Panc1 (cell line): ENCODE results near the gene ANO9. TPM values are rescaled to one million over a fixed set of nuclear protein-coding genes. Genes with fewer than 3 reads are reported as not detected.

Source experiments
- ATAC-seq: fragments of 200-7000 bp; cut with Tn5 transposase; 2 replicates; pipeline ENCODE4 v1.9.1; 2020; ENCODE audit warnings: mild to moderate bottlenecking, moderate library complexity
- BruUV-seq: library from RNA; stranded (reverse); fragments of 400-500 nt; replicated peaks from 2 replicates; lab custom pipeline; 2021; lab: Mats Ljungman, UMichigan
- CTCF ChIA-PET: fragments of 300-600 bp; sonication (Branson Sonifier 250); formaldehyde crosslinking; loops from one replicate; lab custom pipeline; 2022; ENCODE audit warnings: antibody characterized with exemption; lab: Charles Lee
- POLR2A ChIA-PET: fragments of 300-600 bp; sonication (Branson Sonifier 250); formaldehyde crosslinking; loops from one replicate; lab custom pipeline; 2022; ENCODE audit warnings: antibody characterized with exemption; lab: Charles Lee
- DNase-seq: peaks from one replicate; pipeline ENCODE4 v3.0.0-alpha.2; 2010; ENCODE audit warnings: low read depth, low spot score
- H3K27ac ChIP-seq: 2 replicates; pipeline ENCODE4 v1.5.1; 2011; ENCODE audit warnings: mild to moderate bottlenecking, low read length, inconsistent platforms
- H3K27me3 ChIP-seq: fragments of 200-500 bp; sonication (Bioruptor generic); 2 replicates; pipeline ENCODE4 v1.6.0; 2014; ENCODE audit warnings: low read length, inconsistent platforms; ENCODE audit not compliant: control insufficient read depth, insufficient read depth
- H3K36me3 ChIP-seq: fragments of 200-500 bp; sonication (Bioruptor generic); 2 replicates; pipeline ENCODE4 v1.5.1; 2014; ENCODE audit warnings: inconsistent platforms, mild to moderate bottlenecking, low read length, moderate library complexity; ENCODE audit not compliant: control insufficient read depth, insufficient read depth
- H3K4me1 ChIP-seq: 2 replicates; pipeline ENCODE4 v1.5.1; 2011; ENCODE audit warnings: inconsistent platforms, mild to moderate bottlenecking, low read length, moderate library complexity; ENCODE audit not compliant: control insufficient read depth, insufficient read depth
- H3K4me3 ChIP-seq, 2 experiments: 2 replicates each; pipeline ENCODE4 v1.5.1; 2011 to 2012; ENCODE audit warnings: low read depth in 2 of 2, low read length in 2 of 2, mild to moderate bottlenecking in 2 of 2, inconsistent platforms in 1 of 2, moderate library complexity in 1 of 2
- H3K9me3 ChIP-seq: fragments of 200-500 bp; sonication (Bioruptor generic); 2 replicates; pipeline ENCODE4 v1.5.1; 2014; ENCODE audit warnings: low read depth, mild to moderate bottlenecking, inconsistent platforms, low read length, moderate library complexity; ENCODE audit not compliant: control insufficient read depth, insufficient read depth
- CTCF ChIP-seq: fragments of 450-650 bp; IDR thresholded peaks from 2 replicates; pipeline ENCODE4 v1.5.1; 2017; ENCODE audit warnings: mild to moderate bottlenecking
- POLR2AphosphoS5 ChIP-seq: IDR thresholded peaks from 2 replicates; pipeline ENCODE4 v1.6.1; 2012; ENCODE audit warnings: mild to moderate bottlenecking, low read depth, low read length, moderate library complexity
- REST ChIP-seq, 2 experiments: IDR thresholded peaks; 2 replicates each; pipeline ENCODE4 v1.6.1; 2011 to 2012; ENCODE audit warnings: low read depth in 2 of 2, control low read depth in 1 of 2, low read length in 1 of 2, mild to moderate bottlenecking in 1 of 2, moderate library complexity in 1 of 2; ENCODE audit not compliant: insufficient read depth in 1 of 2
- SIN3A ChIP-seq: IDR thresholded peaks from 2 replicates; pipeline ENCODE4 v1.6.1; 2012; ENCODE audit warnings: low read depth, mild to moderate bottlenecking, low read length, moderate library complexity, borderline replicate concordance; ENCODE audit not compliant: insufficient read depth
- TCF7L2 ChIP-seq: IDR thresholded peaks from 2 replicates; pipeline ENCODE4 v1.6.1; 2011; ENCODE audit warnings: mild to moderate bottlenecking, low read depth, low read length, inconsistent platforms
- in situ Hi-C: cut with HindIII; loops from 2 replicates; pipeline ENCODE4 v1.10.0; 2016; ENCODE audit warnings: low sequenced_read_pairs, low pct_unique_long_range_greater_than_20kb
- intact Hi-C: fragments of 100-400 bp; cut with micrococcal nuclease; formaldehyde crosslinking; loops from one replicate; pipeline ENCODE4 v1.10.0; 2022; ENCODE audit not compliant: unreplicated experiment
- total RNA-seq: library from RNA; stranded (reverse); gene quantifications from one replicate; pipeline ENCODE4 v1.2.1, GENCODE V29; 2021; ENCODE audit not compliant: unreplicated experiment

The ANO9 gene
- total RNA-seq, 1 experiment from 2014 or later, result 61.4 TPM

- CTCF ChIA-PET, result no interaction called here
- DNase-seq (no peak), ATAC-seq (0 out of 2 replicates have a peak, but pooled peaks have one; percentile 7)
- H3K4me1 ChIP-seq, result peaks cover 11% of the 10 kb centered on the region
- in situ Hi-C loops (no loop called here), intact Hi-C loops (no loop called here)
- no peaks in the 10 kb centered on the region for H3K27me3 ChIP-seq
- TF ChIP-seq SIN3A (no peak), CTCF (no peak), TCF7L2 (no peak), REST (IDR thresholded peaks at IDR 0.05; ENCODE audit: insufficient read depth in 1 of 2, low read depth in 2 of 2, low read length in 1 of 2) (no peak), POLR2AphosphoS5 (no peak)
- BruUV-seq, result no TSS peak
- POLR2A ChIA-PET, result no interaction called here
- H3K9me3 ChIP-seq, result no peaks in the 10 kb centered on the region
- H3K36me3 ChIP-seq, result no peaks in the 10 kb centered on the region
- no peak overlapping the region for H3K27ac ChIP-seq
- H3K4me3 ChIP-seq, result no peak overlapping the region
These were observed 9.2 kb downstream of the ANO9 start for GRCh38 chr11:432501-433100.

DNA sequence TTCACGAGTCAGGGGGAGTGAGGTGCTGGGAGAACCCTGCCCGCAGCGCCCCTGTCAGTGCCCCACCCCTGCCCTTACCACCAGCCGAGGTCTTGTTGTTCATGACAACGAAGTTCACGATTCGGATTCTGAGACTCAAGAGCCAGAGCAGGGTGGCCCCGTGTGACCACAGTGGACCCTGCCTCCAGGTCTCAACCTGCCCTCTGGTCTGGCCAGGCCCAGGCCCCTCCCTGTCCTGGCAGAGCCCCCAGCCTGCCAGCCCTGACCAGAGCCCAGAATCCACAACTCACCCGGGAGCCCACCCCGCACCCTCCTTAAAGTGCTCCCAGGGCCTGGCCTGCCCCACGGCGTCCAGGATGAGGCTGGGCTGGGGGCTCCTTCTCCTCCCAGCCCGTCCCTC lies 9.9 kb downstream of the ANO9 start:
- no peaks in the 10 kb centered on the region for H3K27me3 ChIP-seq
- no peaks in the 10 kb centered on the region for H3K36me3 ChIP-seq
- intact Hi-C loops (no loop called here), in situ Hi-C loops (no loop called here)
- ChIA-PET POLR2A (no interaction called here), CTCF (no interaction called here)
- TF ChIP-seq REST (IDR thresholded peaks at IDR 0.05; ENCODE audit: insufficient read depth in 1 of 2, low read depth in 2 of 2, low read length in 1 of 2), result no peak
- TF ChIP-seq CTCF, result no peak
- TF ChIP-seq POLR2AphosphoS5, result no peak
- no peak for TF ChIP-seq TCF7L2
- no peak for TF ChIP-seq SIN3A
- H3K27ac ChIP-seq, result no peak overlapping the region
- H3K4me1 ChIP-seq, result peaks cover 11% of the 10 kb centered on the region
- DNase-seq (no peak), ATAC-seq (peak; percentile 4; the same call in 1 of the 2 replicates)
- no peaks in the 10 kb centered on the region for H3K9me3 ChIP-seq
- H3K4me3 ChIP-seq, result no peak overlapping the region
- BruUV-seq, result TSS peak; percentile 67
